Fibroblast of lung (primary cell): Measurements from ENCODE around the gene OR13C9. TPM values are rescaled to one million over a fixed set of nuclear protein-coding genes. Genes with fewer than 3 reads are reported as not detected.

Source experiments
- DNase-seq, 2 donors: peaks; one replicate each; pipeline versions ENCODE4 v3.0.0 to v3.0.0-alpha.2; 2010; ENCODE audit warnings: low read depth in 2 of 2
- H2AFZ ChIP-seq: 2 replicates; pipeline ENCODE4 v1.5.1; 2012; ENCODE audit warnings: low read length, control low read depth, inconsistent platforms
- H3K27ac ChIP-seq: 2 replicates; pipeline ENCODE4 v1.5.1; 2011; ENCODE audit warnings: low read length, control low read depth; ENCODE audit not compliant: insufficient read depth
- H3K27me3 ChIP-seq: 2 replicates; pipeline ENCODE4 v1.5.1; 2011; ENCODE audit warnings: mild to moderate bottlenecking, low read length; ENCODE audit not compliant: control insufficient read depth, insufficient read depth
- H3K36me3 ChIP-seq: 2 replicates; pipeline ENCODE4 v1.5.1; 2011; ENCODE audit warnings: low read length; ENCODE audit not compliant: control insufficient read depth, insufficient read depth
- H3K4me1 ChIP-seq: 2 replicates; pipeline ENCODE4 v1.5.1; 2011; ENCODE audit warnings: low read length; ENCODE audit not compliant: control insufficient read depth, insufficient read depth; ENCODE audit errors: extremely low read depth
- H3K4me2 ChIP-seq: 2 replicates; pipeline ENCODE4 v1.5.1; 2011; ENCODE audit warnings: low read length, control low read depth; ENCODE audit not compliant: insufficient read depth; ENCODE audit errors: extremely low read depth
- H3K4me3 ChIP-seq, 4 experiments: fragments of 200-600 bp in 1 of 4; sonication (generic) in 1 of 4; replicated peaks in 1 of 4; 2 replicates each; pipeline ENCODE4 v1.5.1; 2011 to 2016; ENCODE audit warnings: low read length in 4 of 4, low read depth in 3 of 4, mild to moderate bottlenecking in 3 of 4, control low read depth in 2 of 4, inconsistent platforms in 1 of 4, mixed read lengths in 1 of 4; ENCODE audit not compliant: insufficient read depth in 1 of 4; ENCODE audit errors: control extremely low read depth in 1 of 4
- H3K79me2 ChIP-seq: 2 replicates; pipeline ENCODE4 v1.5.1; 2012; ENCODE audit warnings: mild to moderate bottlenecking, low read length, inconsistent platforms; ENCODE audit not compliant: control insufficient read depth, insufficient read depth
- H3K9ac ChIP-seq: 2 replicates; pipeline ENCODE4 v1.5.1; 2011; ENCODE audit warnings: mild to moderate bottlenecking, low read length, control low read depth; ENCODE audit not compliant: insufficient read depth
- H3K9me3 ChIP-seq: 2 replicates; pipeline ENCODE4 v1.5.1; 2012; ENCODE audit warnings: low read depth, low read length; ENCODE audit not compliant: control insufficient read depth, insufficient read depth
- H4K20me1 ChIP-seq: 2 replicates; pipeline ENCODE4 v1.5.1; 2011; ENCODE audit warnings: low read length; ENCODE audit not compliant: control insufficient read depth, insufficient read depth; ENCODE audit errors: extremely low read depth
- CTCF ChIP-seq, 2 donors: IDR thresholded peaks in 1 of 2; conservative IDR thresholded peaks in 1 of 2; 1 replicate in 1 of 2; 2 replicates in 1 of 2; pipeline ENCODE4 v1.5.1; 2011 to 2012; ENCODE audit warnings: low read length in 2 of 2, control low read depth in 1 of 2, inconsistent platforms in 1 of 2, low read depth in 1 of 2, mild to moderate bottlenecking in 1 of 2
- EZH2 ChIP-seq: IDR thresholded peaks from 2 replicates; pipeline ENCODE4 v1.5.1; 2012; ENCODE audit warnings: low read length, control low read depth, mild to moderate bottlenecking; ENCODE audit errors: missing control alignments
- polyA minus RNA-seq: library from RNA; depleted of rRNA, polyadenylated mRNA; stranded (reverse); fragments of >200 nt; gene quantifications from 2 replicates; pipeline ENCODE4 v1.2.3, GENCODE V29; 2011; ENCODE audit warnings: low replicate concordance
- polyA plus RNA-seq, 2 donors: library from polyadenylated mRNA; depleted of rRNA in 1 of 2; stranded (reverse) in 1 of 2; unstranded in 1 of 2; fragments of >200 nt; gene quantifications; 2 replicates each; pipeline ENCODE4 v1.2.1, GENCODE V29; 2011 to 2012; ENCODE audit warnings: missing spikeins in 1 of 2
- total RNA-seq: library from RNA; depleted of rRNA; stranded (reverse); fragments of >200 nt; gene quantifications from 2 replicates; pipeline ENCODE4 v1.2.1, GENCODE V29; 2014

The OR13C9 gene
- total RNA-seq (not detected in 2 replicates), polyA plus RNA-seq (not detected in 2 replicates), polyA minus RNA-seq (not detected in 2 replicates)
- polyA plus RNA-seq (2012) = not detected in 2 replicates

- no peaks in the 10 kb centered on the region for H3K36me3 ChIP-seq
- H3K4me3 ChIP-seq = no peak within 1 kb of the TSS
- H3K27ac ChIP-seq = no peak within 1 kb of the TSS
- H3K9me3 ChIP-seq = no peaks in the 10 kb centered on the region
- H3K79me2 ChIP-seq = no peaks in the 10 kb centered on the region
- no peak for DNase-seq
- H3K4me1 ChIP-seq = no peaks in the 10 kb centered on the region
- no peaks in the 10 kb centered on the region for H3K27me3 ChIP-seq
- TF ChIP-seq CTCF (conservative IDR thresholded peaks at IDR 0.05 in 1 of 2, IDR thresholded peaks at IDR 0.05 in 1 of 2; ENCODE audit: low read depth in 1 of 2, low read length in 2 of 2) (no peak), EZH2 (no peak)
- H3K4me2 ChIP-seq = no peak within 1 kb of the TSS
- H4K20me1 ChIP-seq = no peaks in the 10 kb centered on the region
- H3K9ac ChIP-seq = no peak within 1 kb of the TSS
- no peak within 1 kb of the TSS for H2AFZ ChIP-seq
Observed at GRCh38 chr9:104618104-104618503, at the start of gene OR13C9. Gene OR13C9, minus strand, starts transcription at chr9:104618204. Its CDS starts 0 bp downstream, at chr9:104618204.

GRCh38 chr9:104658496-104659195 lies 40.6 kb upstream of the OR13C9 start:
- Histone ChIP-seq H3K27me3 (no peaks in the 10 kb centered on the region), H2AFZ (no peak overlapping the region), H3K27ac (no peak overlapping the region), H4K20me1 (no peaks in the 10 kb centered on the region), H3K4me1 (no peaks in the 10 kb centered on the region), H3K4me3 (no peak overlapping the region), H3K36me3 (no peaks in the 10 kb centered on the region), H3K4me2 (no peak overlapping the region), H3K9ac (no peak overlapping the region), H3K9me3 (no peaks in the 10 kb centered on the region), H3K79me2 (no peaks in the 10 kb centered on the region)
- no peak for TF ChIP-seq CTCF (conservative IDR thresholded peaks at IDR 0.05 in 1 of 2, IDR thresholded peaks at IDR 0.05 in 1 of 2; ENCODE audit: low read depth in 1 of 2, low read length in 2 of 2)
- no peak for TF ChIP-seq EZH2
- DNase-seq = no peak

- TF ChIP-seq EZH2 (no peak), CTCF (conservative IDR thresholded peaks at IDR 0.05 in 1 of 2, IDR thresholded peaks at IDR 0.05 in 1 of 2; ENCODE audit: low read depth in 1 of 2, low read length in 2 of 2) (no peak)
- H3K36me3 ChIP-seq = no peaks in the 10 kb centered on the region
- no peak overlapping the region for H2AFZ ChIP-seq
- no peaks in the 10 kb centered on the region for H3K9me3 ChIP-seq
- no peak overlapping the region for H3K9ac ChIP-seq
- no peak overlapping the region for H3K27ac ChIP-seq
- no peak for DNase-seq
- H4K20me1 ChIP-seq = no peaks in the 10 kb centered on the region
- no peaks in the 10 kb centered on the region for H3K79me2 ChIP-seq
- no peaks in the 10 kb centered on the region for H3K4me1 ChIP-seq
- H3K4me3 ChIP-seq = no peak overlapping the region
- H3K4me2 ChIP-seq = no peak overlapping the region
- no peaks in the 10 kb centered on the region for H3K27me3 ChIP-seq
Observed at GRCh38 chr9:104635456-104635855, 17.5 kb upstream of the OR13C9 start.
